ENCODE measurements around the gene STK24.

STK24 gene

GRCh38 chr13:98438246-98439125, 138.4 kb downstream of the STK24 start:
- Mint-ChIP-seq H3K4me1 (no peaks in the 10 kb centered on the region), H3K27ac (no peak overlapping the region), H3K27me3 (peaks cover 14% of the 10 kb centered on the region), H3K4me3 (no peak overlapping the region), H3K36me3 (no peaks in the 10 kb centered on the region), H3K9me3 (no peaks in the 10 kb centered on the region)
- no peak for DNase-seq
- CTCF ChIA-PET, result no interaction called here

- Mint-ChIP-seq H3K4me3 (no peak overlapping the region), H3K4me1 (no peaks in the 10 kb centered on the region), H3K9me3 (no peaks in the 10 kb centered on the region), H3K36me3 (no peaks in the 10 kb centered on the region), H3K27ac (no peak overlapping the region), H3K27me3 (peaks cover 14% of the 10 kb centered on the region)
- no peak for DNase-seq
- CTCF ChIA-PET, result interaction anchor here (0.6 to 2.1 kb wide), 2 partner anchors 16 to 217 kb away, joined by 3 to 7 read pairs; no protein-coding TSS in a partner anchor
These were observed 140.5 kb downstream of the STK24 start for GRCh38 chr13:98436233-98436910.

- Mint-ChIP-seq H3K27ac (no peak overlapping the region), H3K36me3 (no peaks in the 10 kb centered on the region), H3K9me3 (no peaks in the 10 kb centered on the region), H3K4me3 (no peak overlapping the region), H3K4me1 (no peaks in the 10 kb centered on the region), H3K27me3 (peaks cover 14% of the 10 kb centered on the region)
- CTCF ChIA-PET, result interaction anchor here (0.6 to 1.0 kb wide), 2 partner anchors 217 to 218 kb away, joined by 3 read pairs; no protein-coding TSS in a partner anchor
- no peak for DNase-seq
These were observed 141.5 kb downstream of the STK24 start for GRCh38 chr13:98435376-98435775.

- CTCF ChIA-PET, result interaction anchor here (0.6 to 0.7 kb wide), 2 partner anchors 159 to 578 kb away, joined by 3 read pairs; no protein-coding TSS in a partner anchor
- no peak overlapping the region for H3K4me3 Mint-ChIP-seq
- peaks cover 19% of the 10 kb centered on the region for H3K27me3 Mint-ChIP-seq
- no peak for DNase-seq
- H3K4me1 Mint-ChIP-seq, result no peaks in the 10 kb centered on the region
- H3K27ac Mint-ChIP-seq, result no peak overlapping the region
- no peaks in the 10 kb centered on the region for H3K36me3 Mint-ChIP-seq
- no peaks in the 10 kb centered on the region for H3K9me3 Mint-ChIP-seq
These were observed 142.8 kb downstream of the STK24 start for GRCh38 chr13:98434060-98434459.

GRCh38 chr13:98433654-98434053, 143.3 kb downstream of the STK24 start:
- CTCF ChIA-PET, result interaction anchor here (0.7 kb wide), 1 partner anchor 159 kb away, joined by 3 read pairs; no protein-coding TSS in a partner anchor
- Mint-ChIP-seq H3K27me3 (peaks cover 20% of the 10 kb centered on the region), H3K4me1 (no peaks in the 10 kb centered on the region), H3K27ac (no peak overlapping the region), H3K9me3 (no peaks in the 10 kb centered on the region), H3K36me3 (no peaks in the 10 kb centered on the region), H3K4me3 (no peak overlapping the region)
- no peak for DNase-seq

GRCh38 chr13:98432638-98433037, 144.3 kb downstream of the STK24 start:
- Mint-ChIP-seq H3K27ac (no peak overlapping the region), H3K36me3 (no peaks in the 10 kb centered on the region), H3K4me1 (no peaks in the 10 kb centered on the region), H3K4me3 (no peak overlapping the region), H3K27me3 (peaks cover 20% of the 10 kb centered on the region), H3K9me3 (no peaks in the 10 kb centered on the region)
- no peak for DNase-seq
- CTCF ChIA-PET, result no interaction called here

GRCh38 chr13:98429977-98430736, 146.8 kb downstream of the STK24 start:
- peaks cover 11% of the 10 kb centered on the region for H3K27me3 Mint-ChIP-seq
- CTCF ChIA-PET, result interaction anchor here (0.7 to 1.9 kb wide), 3 partner anchors 38 to 574 kb away, joined by 3 to 5 read pairs (median 4); no protein-coding TSS in a partner anchor
- H3K36me3 Mint-ChIP-seq, result no peaks in the 10 kb centered on the region
- no peaks in the 10 kb centered on the region for H3K9me3 Mint-ChIP-seq
- H3K27ac Mint-ChIP-seq, result no peak overlapping the region
- H3K4me1 Mint-ChIP-seq, result no peaks in the 10 kb centered on the region
- DNase-seq, result no peak
- H3K4me3 Mint-ChIP-seq, result no peak overlapping the region

- H3K4me3 Mint-ChIP-seq, result no peak overlapping the region
- DNase-seq, result no peak
- CTCF ChIA-PET, result no interaction called here
These were observed 147.4 kb downstream of the STK24 start for GRCh38 chr13:98429531-98429930.

GRCh38 chr13:98429081-98429480, 147.8 kb downstream of the STK24 start:
- H3K27ac Mint-ChIP-seq, result no peak overlapping the region
- no peak overlapping the region for H3K4me3 Mint-ChIP-seq

More at GRCh38 chr13:98429531-98429930, 147.4 kb downstream of the STK24 start:
- no peak overlapping the region for H3K27ac Mint-ChIP-seq
- H3K36me3 Mint-ChIP-seq, result no peaks in the 10 kb centered on the region
- H3K4me1 Mint-ChIP-seq, result no peaks in the 10 kb centered on the region
- no peaks in the 10 kb centered on the region for H3K9me3 Mint-ChIP-seq
- peaks cover 10% of the 10 kb centered on the region for H3K27me3 Mint-ChIP-seq

GRCh38 chr13:98428256-98428966, 148.5 kb downstream of the STK24 start:
- Mint-ChIP-seq H3K36me3 (no peaks in the 10 kb centered on the region), H3K27me3 (peaks cover 6% of the 10 kb centered on the region), H3K27ac (no peak overlapping the region), H3K4me3 (no peak overlapping the region), H3K4me1 (no peaks in the 10 kb centered on the region), H3K9me3 (no peaks in the 10 kb centered on the region)
- no peak for DNase-seq
- CTCF ChIA-PET, result no interaction called here

More at GRCh38 chr13:98429081-98429480, 147.8 kb downstream of the STK24 start:
- no peaks in the 10 kb centered on the region for H3K4me1 Mint-ChIP-seq
- no peaks in the 10 kb centered on the region for H3K36me3 Mint-ChIP-seq
- H3K9me3 Mint-ChIP-seq, result no peaks in the 10 kb centered on the region
- H3K27me3 Mint-ChIP-seq, result peaks cover 10% of the 10 kb centered on the region
- DNase-seq, result no peak
- CTCF ChIA-PET, result no interaction called here

GRCh38 chr13:98427331-98427995, 149.4 kb downstream of the STK24 start:
- no peak for DNase-seq
- H3K4me1 Mint-ChIP-seq, result no peaks in the 10 kb centered on the region
- no peaks in the 10 kb centered on the region for H3K9me3 Mint-ChIP-seq
- no peak overlapping the region for H3K27ac Mint-ChIP-seq
- CTCF ChIA-PET, result no interaction called here
- no peaks in the 10 kb centered on the region for H3K36me3 Mint-ChIP-seq
- no peak overlapping the region for H3K4me3 Mint-ChIP-seq
- peaks cover 6% of the 10 kb centered on the region for H3K27me3 Mint-ChIP-seq

- no peaks in the 10 kb centered on the region for H3K36me3 Mint-ChIP-seq
- H3K27ac Mint-ChIP-seq, result no peak overlapping the region
- H3K27me3 Mint-ChIP-seq, result peaks cover 3% of the 10 kb centered on the region
- CTCF ChIA-PET, result no interaction called here
- DNase-seq, result no peak
- no peaks in the 10 kb centered on the region for H3K9me3 Mint-ChIP-seq
- H3K4me1 Mint-ChIP-seq, result no peaks in the 10 kb centered on the region
- no peak overlapping the region for H3K4me3 Mint-ChIP-seq
These were observed 153.5 kb downstream of the STK24 start for GRCh38 chr13:98423417-98423816.

GRCh38 chr13:98422046-98422445, 154.9 kb downstream of the STK24 start:
- Mint-ChIP-seq H3K4me3 (no peak overlapping the region), H3K27ac (no peak overlapping the region), H3K9me3 (no peaks in the 10 kb centered on the region), H3K4me1 (no peaks in the 10 kb centered on the region), H3K27me3 (peaks cover 3% of the 10 kb centered on the region), H3K36me3 (no peaks in the 10 kb centered on the region)
- CTCF ChIA-PET, result no interaction called here
- no peak for DNase-seq
